Mesothelial cell of epicardium (in vitro differentiated cells): ENCODE results near the gene TSKU. TPM values are rescaled to one million over a fixed set of nuclear protein-coding genes. Genes with fewer than 3 reads are reported as not detected.

ENCODE experiments used
- DNase-seq, 2 experiments: peaks; one replicate each; pipeline ENCODE4 v3.0.0; 2021; ENCODE audit warnings: low spot score in 2 of 2; ENCODE audit not compliant: unreplicated experiment in 2 of 2
- H3K27ac Mint-ChIP-seq: 2 replicates; pipeline ENCODE4 v1.8.0; 2021; ENCODE audit warnings: mixed read lengths
- H3K27me3 Mint-ChIP-seq: 2 replicates; pipeline ENCODE4 v1.8.0; 2021; ENCODE audit warnings: low read depth, mixed read lengths
- H3K36me3 Mint-ChIP-seq: 2 replicates; pipeline ENCODE4 v1.8.0; 2021; ENCODE audit warnings: mixed read lengths
- H3K4me1 Mint-ChIP-seq: 2 replicates; pipeline ENCODE4 v1.8.0; 2021; ENCODE audit warnings: mixed read lengths
- H3K4me3 Mint-ChIP-seq: 2 replicates; pipeline ENCODE4 v1.8.0; 2021; ENCODE audit warnings: mild to moderate bottlenecking, moderate library complexity, mixed read lengths
- H3K9me3 Mint-ChIP-seq: 2 replicates; pipeline ENCODE4 v1.8.0; 2021; ENCODE audit warnings: mixed read lengths
- CTCF ChIP-seq: fragments of 200-600 bp; sonication (generic); IDR thresholded peaks from one replicate; pipeline ENCODE4 v1.5.0; 2021; ENCODE audit warnings: antibody characterized with exemption; ENCODE audit not compliant: unreplicated experiment
- total RNA-seq: library from RNA; stranded (reverse); gene quantifications from 3 replicates; pipeline ENCODE4 v1.2.1, GENCODE V29; 2021

TSKU gene
- total RNA-seq, 1 donor from 2014 or later: 42.8 TPM

GRCh38 chr11:76756341-76756741 is 26.8 kb upstream of the TSKU start:
- H3K9me3 Mint-ChIP-seq: no peaks in the 10 kb centered on the region
- no peaks in the 10 kb centered on the region for H3K36me3 Mint-ChIP-seq
- H3K27ac Mint-ChIP-seq: no peak overlapping the region
- peaks cover 22% of the 10 kb centered on the region for H3K4me1 Mint-ChIP-seq
- H3K4me3 Mint-ChIP-seq: no peak overlapping the region
- no peaks in the 10 kb centered on the region for H3K27me3 Mint-ChIP-seq
- no peak for TF ChIP-seq CTCF
- DNase-seq: no peak

DNA sequence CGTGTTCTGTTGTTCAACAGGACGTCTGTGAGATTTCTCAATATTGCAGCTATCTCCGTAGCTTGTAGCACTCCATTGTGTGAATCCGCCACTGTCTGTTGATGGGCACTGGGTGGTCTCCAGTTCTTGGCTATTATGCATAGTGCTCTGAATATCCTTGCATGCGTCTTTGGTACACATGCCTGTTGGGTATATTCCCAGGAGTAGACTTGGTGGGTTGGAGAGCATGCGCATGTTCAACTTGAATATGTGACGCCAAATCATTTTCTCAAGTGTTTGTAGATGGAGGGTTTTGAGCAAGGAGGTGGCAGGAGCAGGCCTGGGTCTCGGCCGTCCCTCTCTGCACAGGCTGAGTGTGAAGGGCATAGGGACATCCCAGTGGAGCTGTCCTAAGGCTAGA is 24.8 kb upstream of the TSKU start:
- no peak overlapping the region for H3K27ac Mint-ChIP-seq
- no peak for DNase-seq
- H3K27me3 Mint-ChIP-seq: no peaks in the 10 kb centered on the region
- TF ChIP-seq CTCF: no peak
- H3K36me3 Mint-ChIP-seq: no peaks in the 10 kb centered on the region
- no peaks in the 10 kb centered on the region for H3K9me3 Mint-ChIP-seq
- H3K4me1 Mint-ChIP-seq: peaks cover 19% of the 10 kb centered on the region
- no peak overlapping the region for H3K4me3 Mint-ChIP-seq

DNA sequence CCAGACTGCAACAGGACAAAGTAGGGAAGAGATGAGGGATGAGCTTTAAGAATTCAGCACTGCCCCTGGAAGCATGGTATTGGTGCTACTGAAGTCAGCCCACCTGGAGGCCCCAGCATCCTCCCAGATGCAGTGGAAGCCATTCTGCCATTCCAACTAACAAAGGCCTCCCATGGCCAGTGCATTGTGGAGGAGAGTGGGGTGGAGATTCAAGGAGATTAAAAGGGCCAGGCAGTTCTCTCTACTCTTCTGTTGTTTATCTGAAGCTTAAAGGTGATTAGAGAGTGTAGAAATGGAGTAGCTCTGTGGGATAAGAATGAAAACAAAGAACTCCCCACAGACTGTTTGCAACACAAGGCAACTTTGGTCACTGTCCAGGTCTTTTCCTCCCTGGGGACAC is 24.1 kb upstream of the TSKU start:
- H3K27me3 Mint-ChIP-seq: no peaks in the 10 kb centered on the region
- H3K4me1 Mint-ChIP-seq: peaks cover 12% of the 10 kb centered on the region
- H3K9me3 Mint-ChIP-seq: no peaks in the 10 kb centered on the region
- no peak overlapping the region for H3K27ac Mint-ChIP-seq
- no peaks in the 10 kb centered on the region for H3K36me3 Mint-ChIP-seq
- no peak for TF ChIP-seq CTCF
- no peak overlapping the region for H3K4me3 Mint-ChIP-seq
- no peak for DNase-seq

DNA sequence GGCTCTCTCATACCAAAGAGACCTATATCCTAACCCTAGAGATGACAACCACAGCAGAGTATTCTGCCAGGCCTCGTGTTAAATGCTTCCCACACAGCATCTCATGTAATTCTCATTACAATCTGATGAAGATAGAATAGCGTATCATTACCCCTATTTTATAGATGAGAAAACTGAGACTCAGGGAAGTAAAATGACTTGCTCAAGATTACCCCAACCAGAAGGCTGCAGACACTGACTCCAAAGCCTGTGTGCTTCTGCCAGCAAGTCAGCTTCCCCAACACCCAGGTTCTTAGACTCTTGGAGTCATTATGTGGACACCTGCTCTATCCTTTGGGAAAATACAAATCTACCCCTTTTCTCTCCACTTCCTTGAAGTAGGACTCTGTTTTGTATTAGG is 23.6 kb upstream of the TSKU start:
- Mint-ChIP-seq H3K27ac (no peak overlapping the region), H3K27me3 (no peaks in the 10 kb centered on the region), H3K4me1 (peaks cover 13% of the 10 kb centered on the region), H3K9me3 (no peaks in the 10 kb centered on the region), H3K36me3 (no peaks in the 10 kb centered on the region), H3K4me3 (no peak overlapping the region)
- no peak for DNase-seq
- TF ChIP-seq CTCF: no peak

- Mint-ChIP-seq H3K4me3 (no peak overlapping the region), H3K27ac (no peak overlapping the region), H3K36me3 (no peaks in the 10 kb centered on the region), H3K27me3 (no peaks in the 10 kb centered on the region), H3K4me1 (peaks cover 13% of the 10 kb centered on the region), H3K9me3 (no peaks in the 10 kb centered on the region)
- TF ChIP-seq CTCF: no peak
- no peak for DNase-seq
Measured at GRCh38 chr11:76760236-76760635, 22.9 kb upstream of the TSKU start.

DNA sequence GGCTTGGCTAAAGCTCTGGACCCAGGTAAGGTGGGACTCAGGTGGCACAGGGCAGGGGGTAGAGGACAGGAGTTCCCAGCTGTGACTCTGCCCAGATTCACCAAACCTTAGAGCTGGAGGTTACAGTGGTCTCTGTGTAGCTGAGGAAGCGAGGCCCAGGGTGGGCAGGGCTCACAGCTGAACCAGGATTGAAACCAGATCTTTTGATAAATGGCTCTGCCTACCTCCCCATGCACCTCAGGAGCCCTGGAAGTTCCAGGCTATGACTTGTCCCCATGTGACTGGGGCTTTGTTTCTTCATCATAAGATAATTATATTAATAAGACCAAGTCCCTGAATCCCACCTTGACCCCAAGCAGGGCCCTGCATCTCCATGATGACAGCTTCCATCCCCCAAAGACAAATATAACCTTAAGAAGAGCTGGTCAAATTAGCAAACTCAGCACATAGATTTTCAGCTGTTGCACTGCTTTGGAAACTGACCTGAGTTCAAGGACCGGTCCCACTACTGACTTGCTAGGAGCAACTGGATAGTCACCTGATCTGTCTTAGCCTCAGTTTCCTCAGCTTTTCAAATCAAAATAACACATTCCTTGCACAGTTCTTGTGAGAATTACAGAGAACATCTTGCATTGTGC is 21.3 kb upstream of the TSKU start:
- DNase-seq: no peak
- H3K9me3 Mint-ChIP-seq: no peaks in the 10 kb centered on the region
- H3K27ac Mint-ChIP-seq: no peak overlapping the region
- H3K27me3 Mint-ChIP-seq: no peaks in the 10 kb centered on the region
- TF ChIP-seq CTCF: no peak
- no peaks in the 10 kb centered on the region for H3K36me3 Mint-ChIP-seq
- H3K4me1 Mint-ChIP-seq: peaks cover 23% of the 10 kb centered on the region
- H3K4me3 Mint-ChIP-seq: no peak overlapping the region
